COLO668 (cell line): ENCODE data around the gene FADS3.

Source experiments
- DNase-seq: peaks from one replicate; lab custom pipeline; 2025; ENCODE audit not compliant: unreplicated experiment; lab: John Stamatoyannopoulos, UW

FADS3 gene

DNA sequence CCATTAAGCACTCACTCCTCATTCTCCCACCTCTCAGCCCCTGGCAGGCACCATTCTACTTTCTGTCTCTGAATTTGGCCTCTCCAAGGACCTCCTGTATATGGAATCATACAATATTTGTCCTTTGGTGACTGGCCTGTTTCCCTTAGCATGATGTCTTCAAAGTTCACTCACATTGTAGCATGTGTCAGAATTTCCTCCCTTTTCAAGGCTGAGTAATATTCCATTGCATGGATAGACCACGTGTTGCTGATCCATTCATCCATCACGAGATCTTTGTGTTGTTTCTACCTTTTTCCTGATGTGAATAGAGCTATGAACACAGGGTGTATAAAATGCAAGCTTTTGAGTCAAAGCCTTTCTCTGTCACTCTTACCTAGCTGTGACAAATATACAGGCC lies 51.6 kb downstream of the FADS3 start:
- no peak for DNase-seq

DNA sequence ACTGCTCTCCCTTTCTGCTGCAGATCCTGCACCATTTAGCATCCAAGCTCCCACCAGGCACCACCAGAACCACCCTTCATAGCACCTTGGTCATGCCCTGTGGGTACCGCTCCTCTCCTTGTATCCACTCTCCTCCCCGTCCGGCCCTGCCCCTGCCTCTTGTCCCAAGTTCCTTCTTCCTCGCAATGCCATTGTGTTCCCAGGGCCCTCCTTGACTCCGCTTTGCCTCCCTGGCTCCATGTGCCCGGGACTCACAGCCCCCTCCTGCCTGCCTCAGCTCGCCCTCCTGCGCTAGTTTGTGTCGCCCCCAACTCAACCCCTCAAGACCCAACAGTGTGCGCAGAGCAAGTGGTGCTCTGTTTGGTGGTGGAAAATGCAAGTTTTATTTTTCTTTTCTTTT lies 52.4 kb downstream of the FADS3 start:
- no peak for DNase-seq

DNA sequence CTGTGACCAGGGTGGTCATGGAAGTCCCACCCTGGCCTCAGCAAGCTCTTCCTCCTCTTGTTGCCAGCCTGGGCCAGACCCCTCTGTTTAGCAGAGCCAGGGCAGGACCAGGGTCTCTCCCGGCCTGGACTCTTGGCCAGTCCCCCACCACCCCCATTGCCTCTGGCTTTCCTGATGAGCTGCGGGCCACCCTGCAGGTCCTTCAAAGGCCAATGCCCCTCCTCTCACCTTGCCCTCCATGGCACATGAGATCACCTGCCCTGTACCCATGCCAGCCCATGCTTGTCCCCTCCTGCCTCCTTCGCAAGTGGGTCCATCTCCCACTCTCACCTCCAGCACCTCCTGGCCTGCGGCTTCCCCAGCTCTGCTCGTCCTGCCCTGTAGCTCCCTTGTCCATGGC lies 52.8 kb downstream of the FADS3 start:
- no peak for DNase-seq

DNA sequence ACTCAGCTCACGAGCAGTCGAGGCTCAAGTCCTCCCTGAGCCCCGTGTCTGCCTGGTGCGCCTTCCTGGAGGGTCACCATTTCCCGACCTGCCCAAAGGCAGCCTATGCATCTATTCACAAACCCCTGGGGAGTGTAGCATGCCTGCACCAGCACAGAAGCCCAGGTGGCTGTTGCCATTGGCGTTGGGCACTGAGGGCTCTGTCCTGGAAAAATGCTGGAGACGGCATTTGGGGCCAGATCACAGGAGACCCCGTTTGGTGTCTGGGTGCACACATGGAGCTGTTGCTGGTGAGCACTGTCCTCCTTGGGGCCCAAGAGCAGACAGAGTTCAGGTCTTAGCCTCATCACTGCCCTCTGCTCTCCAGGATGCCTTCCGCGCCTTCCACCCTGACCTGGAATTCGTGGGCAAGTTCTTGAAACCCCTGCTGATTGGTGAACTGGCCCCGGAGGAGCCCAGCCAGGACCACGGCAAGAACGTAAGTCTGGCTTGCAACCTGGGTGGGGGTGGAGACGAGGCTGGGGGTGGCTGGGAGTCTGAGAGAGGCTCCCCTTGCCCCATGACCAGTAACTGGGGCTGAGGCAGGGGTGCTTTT lies 53.8 kb downstream of the FADS3 start:
- no peak for DNase-seq

DNA sequence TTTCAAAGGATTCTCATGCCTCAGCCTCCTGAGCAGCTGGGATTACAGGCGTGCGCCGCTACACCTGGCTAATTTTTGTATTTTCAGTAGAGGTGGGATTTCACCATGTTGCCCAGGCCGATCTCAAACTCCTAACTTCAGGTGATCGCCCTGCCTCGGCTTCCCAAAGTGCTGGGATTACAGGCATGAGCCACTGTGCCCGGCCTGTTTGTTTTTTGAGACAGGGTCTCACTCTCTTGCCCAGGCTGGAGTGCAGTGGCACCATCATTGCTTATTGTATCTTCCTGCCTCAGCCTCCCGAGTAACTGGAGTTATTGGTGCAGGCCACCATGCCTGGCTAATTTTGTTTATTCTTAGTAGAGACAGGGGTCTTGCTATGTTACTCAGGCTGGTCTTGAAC lies 55.2 kb downstream of the FADS3 start:
- DNase-seq: no peak

DNA sequence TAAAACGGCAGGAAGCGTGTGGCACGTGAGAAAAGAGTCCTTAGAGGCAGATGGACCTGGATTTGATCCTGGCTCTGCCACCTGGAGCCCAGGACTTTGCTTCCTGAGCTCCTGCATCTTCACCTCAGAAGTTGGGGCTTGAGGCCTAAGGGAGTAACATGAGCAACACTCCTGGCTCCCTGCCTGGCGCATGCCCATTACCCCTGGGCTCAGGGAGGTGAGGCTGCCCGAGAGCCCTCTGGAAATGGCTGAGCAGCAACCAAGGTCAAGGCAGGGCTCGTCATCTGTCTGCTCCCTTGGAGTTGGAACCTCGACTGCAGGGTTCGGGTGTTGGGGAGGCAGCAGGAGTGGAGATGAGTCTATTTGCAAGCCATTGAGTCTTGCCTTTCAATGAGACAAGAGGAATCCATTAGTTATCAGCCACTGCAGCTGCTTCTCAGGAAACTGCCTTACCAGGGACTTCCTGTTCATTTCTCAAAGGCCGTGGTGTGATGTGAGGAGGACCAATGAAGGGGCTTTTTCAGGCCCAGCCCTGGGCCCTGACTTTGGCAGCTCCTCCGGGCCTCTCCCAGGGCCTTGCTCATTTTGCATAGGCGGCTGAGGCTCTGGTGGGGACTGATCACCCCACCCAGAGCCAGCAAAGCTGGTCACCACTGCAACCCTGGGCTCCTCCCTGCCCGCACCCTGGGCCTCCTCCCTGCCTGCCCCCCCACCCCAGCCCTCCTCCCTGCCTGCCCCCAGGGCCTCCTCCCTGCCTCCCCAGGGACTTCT lies 56.9 kb downstream of the FADS3 start:
- no peak for DNase-seq

DNA sequence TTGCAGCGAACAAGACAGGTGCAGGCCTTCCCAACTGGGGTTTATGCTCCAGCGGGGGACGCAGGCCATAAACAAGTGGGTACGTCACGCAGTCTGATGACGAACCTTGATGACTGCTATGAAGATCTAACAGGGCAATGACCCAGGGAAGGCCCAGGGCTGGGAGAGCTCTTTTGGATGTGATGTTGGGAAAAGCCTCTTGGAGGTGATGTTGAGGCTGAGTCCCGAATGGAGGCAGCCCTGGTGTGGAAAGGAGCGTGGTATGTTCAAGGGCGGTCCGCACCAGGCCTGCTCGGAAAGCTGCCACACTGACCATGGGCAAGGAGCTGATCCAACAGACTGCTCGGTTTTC lies 57.4 kb downstream of the FADS3 start:
- no peak for DNase-seq

DNA sequence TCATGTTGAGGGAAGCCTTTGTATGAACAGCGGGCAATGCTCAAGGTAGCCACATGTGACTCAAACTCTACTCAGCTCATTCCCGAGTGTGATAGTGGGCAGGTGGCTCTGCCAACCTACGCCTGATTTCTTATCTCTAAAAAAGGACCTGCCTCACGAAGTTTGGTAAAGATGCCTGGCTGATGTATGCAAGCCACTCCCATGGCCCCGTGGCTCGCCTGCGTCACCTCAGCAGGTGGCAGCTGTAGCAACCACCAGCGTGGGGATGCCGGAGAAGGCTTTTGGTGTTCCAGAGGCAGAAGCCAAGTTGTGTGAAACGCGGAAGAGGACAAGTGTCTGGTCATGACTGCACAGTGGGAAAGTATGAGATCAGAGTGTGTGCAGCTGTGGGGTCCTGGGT lies 57.9 kb downstream of the FADS3 start:
- no peak for DNase-seq

DNA sequence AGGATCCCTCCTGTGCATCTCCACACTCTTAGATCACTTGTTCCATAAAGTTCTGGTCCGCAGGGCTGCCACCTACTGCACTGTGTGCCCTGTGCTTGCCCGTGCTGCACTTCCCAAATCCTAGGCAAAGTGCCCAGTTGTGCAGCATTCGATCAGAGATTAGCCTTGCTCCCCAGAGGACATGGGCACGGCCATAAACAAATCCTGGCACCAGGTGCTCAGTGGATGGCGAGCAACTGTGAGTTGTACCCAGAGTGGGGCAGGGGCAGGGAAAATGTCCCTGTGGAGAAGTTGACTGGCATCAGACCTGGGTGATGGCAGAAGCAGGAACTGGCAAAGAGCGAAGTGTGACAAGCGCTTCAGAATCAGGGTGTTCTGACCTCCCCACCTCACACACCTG lies 58.6 kb downstream of the FADS3 start:
- no peak for DNase-seq

DNA sequence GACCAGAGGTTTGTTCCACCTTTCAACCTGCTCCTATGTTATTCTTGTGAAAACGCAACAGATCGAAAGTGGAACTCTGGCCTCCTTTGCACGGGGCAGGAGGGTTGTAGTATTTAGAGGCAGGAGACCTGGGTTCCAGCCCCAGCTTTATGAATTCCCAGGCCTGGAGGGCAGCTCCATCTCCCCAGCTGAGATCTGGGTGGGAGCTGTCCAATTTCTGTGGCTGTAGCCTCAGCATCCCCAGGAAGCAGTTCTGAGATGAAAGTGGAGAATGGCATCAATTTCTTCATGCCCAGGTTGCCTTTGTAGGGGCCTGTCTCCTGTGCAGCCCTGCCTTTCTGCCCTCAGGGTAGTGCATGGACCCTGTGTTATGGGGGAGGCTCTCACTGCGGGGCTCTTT lies 59.1 kb downstream of the FADS3 start:
- DNase-seq: no peak

DNA sequence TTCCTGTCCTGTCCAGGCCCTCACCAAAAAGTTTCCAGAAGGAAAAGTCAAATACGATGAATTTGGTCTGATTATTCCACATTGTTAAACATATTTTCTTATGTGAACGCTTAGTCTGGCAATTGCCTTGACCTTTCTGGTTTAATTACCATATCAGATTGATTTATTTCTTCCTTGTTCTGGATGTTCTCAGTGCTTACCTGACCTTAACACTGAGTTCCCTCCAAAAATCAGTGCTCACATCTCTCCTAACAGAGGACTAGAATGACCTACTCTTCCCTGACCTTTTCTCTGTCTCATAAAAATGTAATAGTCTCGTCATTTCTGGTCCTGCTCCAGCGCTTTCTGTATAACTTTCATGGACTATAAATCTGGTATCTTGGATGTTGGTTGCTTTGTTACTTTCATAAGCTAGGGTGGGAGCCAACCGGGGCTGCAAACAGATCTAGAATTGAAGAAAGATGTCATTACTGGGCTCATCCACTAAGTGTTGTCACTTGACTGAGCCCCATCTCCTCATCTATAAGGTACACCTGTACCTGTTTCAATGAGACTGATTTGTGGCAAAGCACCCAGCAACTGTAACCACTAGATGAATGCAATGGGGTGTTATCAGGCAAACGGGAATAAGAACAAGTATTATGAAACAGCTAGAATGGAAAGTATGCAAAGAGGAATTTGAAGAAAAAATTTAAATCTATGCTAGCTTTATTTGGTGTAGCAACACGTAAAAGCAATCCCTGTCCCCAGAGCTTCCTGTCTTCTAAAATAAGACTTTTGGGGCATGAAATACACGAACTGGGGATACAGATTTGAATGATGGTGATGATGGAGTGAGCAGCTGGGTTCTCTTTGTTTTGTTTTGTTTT lies 60.9 kb downstream of the FADS3 start:
- DNase-seq: no peak

DNA sequence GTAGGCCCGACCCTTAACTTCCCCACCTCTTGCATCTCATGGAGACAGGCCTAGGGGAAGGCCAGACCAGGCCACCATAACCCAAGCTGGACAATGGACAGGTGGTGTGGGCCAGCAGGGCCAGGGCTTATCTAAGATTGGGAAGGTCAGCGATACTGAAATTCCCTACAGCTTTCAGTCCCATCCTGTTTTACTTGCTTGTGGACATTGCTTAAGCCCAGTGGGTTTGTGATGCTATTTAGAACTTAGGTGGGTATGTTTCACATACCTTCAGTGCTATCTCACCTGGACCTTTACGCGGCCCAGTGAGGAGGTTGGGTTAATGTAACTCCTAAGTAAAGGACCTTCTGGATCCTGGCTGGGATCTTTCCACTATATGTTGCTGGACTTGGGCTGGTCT lies 61.5 kb downstream of the FADS3 start:
- DNase-seq: no peak

DNA sequence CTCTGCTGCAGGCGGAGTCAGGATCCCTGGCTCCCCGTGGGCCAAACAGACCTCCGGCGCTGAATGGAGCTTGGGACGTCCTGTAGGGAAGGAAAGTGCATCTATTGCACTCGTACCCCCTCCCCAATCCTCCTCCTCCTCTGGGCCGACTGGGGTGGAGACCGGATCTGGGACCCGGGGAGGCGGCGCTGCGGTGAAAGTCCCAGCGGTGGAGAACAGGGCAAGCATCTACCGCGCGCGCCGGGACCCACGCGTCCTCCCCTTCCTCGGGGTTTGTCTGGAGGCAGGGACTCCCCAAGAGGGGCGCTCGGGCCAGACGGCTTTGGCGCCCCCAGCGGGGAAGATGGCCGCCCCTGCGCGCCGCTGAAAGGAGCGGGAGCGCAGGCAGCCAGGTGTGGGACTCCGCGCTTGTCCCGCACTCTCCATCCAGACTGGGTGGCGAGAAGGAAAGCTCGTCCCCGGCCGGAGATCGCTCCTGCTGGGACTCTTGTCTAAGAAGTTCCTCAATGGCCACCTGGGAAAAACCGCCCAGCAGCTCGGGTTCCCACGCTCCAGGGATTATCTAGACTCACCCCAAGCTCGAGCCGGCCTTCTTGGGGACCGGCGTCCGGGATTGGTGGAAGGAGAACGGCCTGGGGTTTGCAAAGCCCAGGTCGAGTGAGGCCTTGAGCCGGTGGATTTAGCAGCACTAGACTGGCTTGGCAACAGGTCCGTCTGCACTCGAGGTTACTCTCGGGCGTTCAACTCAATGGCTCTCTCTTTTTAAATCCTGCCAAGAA lies 62.5 kb downstream of the FADS3 start:
- peak; percentile 53 for DNase-seq

DNA sequence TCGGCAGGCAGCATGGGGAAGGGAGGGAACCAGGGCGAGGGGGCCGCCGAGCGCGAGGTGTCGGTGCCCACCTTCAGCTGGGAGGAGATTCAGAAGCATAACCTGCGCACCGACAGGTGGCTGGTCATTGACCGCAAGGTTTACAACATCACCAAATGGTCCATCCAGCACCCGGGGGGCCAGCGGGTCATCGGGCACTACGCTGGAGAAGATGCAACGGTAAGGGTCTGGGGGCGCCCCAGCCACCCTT lies 63.0 kb downstream of the FADS3 start:
- DNase-seq: no peak

DNA sequence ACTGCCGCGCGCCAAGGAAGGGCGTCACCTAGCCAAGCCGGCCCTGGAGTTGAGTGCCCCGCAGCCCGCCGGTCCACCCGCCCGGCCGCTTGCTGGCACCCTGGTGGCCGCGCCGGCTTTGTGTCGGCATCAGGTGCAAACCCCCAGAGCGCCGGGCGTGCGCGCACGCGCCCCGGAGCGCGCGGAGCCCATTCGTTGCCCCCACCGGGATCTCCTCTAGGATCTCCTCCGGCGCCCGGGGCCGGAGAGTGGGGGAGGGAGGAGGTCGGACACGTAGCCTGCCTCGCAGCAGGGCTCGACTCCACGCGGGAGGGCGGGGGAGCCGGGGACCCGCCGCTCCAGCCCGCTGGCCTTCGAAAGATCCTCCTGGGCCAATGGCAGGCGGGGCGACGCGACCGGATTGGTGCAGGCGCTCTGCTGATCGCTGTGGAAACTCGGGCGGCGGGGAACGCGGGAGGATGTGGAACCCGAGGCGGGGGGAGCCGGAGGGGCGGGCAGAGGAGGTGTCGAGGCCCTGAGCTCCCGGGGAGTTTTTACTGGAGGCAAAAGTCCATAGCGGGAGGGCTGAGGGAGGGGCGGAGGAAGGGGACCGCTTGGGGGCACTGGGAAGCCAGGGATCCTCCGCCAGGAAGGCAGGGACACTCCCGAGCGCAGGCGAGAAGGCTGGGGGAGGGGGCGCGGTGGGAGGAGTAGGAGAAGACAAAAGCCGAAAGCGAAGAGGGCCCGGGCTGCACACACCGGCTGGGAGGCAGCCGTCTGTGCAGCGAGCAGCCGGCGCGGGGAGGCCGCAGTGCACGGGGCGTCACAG lies 63.6 kb downstream of the FADS3 start, which contains the start of gene FADS2:
Gene FADS2, plus strand, starts transcription at position 730 of the 808 bp plus-strand sequence. CDS start 91 bp downstream, outside the sequence.
- peak; percentile 86 for DNase-seq

DNA sequence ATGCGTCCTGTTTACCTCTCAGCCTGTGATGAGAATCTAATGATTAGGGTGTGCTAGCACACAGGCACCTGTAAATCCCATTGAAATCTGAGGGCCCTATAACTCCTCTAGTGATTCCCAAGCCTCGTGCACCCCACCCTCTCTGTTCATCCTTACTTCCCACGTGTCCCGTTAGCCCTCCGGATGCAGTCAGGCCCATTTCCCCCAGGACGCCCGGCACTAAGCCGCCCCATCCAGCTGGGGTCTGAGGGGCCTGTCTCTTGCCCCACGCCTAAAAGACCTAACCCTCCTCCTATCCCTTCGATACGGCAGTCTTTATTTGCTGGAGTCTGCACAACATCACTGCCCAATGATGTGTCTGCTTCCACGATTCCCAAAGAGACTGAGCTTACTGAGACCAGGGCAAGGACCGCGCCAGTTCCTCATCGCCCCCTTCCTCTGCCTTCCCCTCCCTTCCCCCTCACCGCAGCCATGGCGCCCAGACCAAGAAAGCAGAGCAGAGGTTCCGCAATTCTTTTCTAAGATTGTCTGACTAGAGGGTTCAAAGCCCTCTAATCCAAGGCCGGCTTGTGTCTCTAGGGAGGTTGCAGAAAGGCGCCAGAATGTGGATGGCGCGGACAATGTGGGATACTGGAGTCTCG lies 64.3 kb downstream of the FADS3 start:
- DNase-seq: no peak
